Lower leg skin (tissue), 4 donors: ENCODE results near the gene CTDSPL. TPM values are rescaled to one million over a fixed set of nuclear protein-coding genes. Genes with fewer than 3 reads are reported as not detected.

ENCODE experiments used
- DNase-seq, 2 donors: peaks; one replicate each; pipeline ENCODE4 v3.0.0-alpha.2; 2019; ENCODE audit warnings: low spot score in 2 of 2
- H3K4me3 ChIP-seq: fragments of 200-600 bp; sonication (generic); 2 replicates; pipeline ENCODE4 v1.5.1; 2017; ENCODE audit warnings: mild to moderate bottlenecking, low read depth; ENCODE audit not compliant: poor library complexity, severe bottlenecking
- POLR2A ChIP-seq, 2 donors: fragments of 450-650 bp; IDR thresholded peaks; one replicate each; pipeline ENCODE4 v1.6.1; 2016 to 2017; ENCODE audit warnings: antibody characterized with exemption in 2 of 2, mild to moderate bottlenecking in 1 of 2, moderate library complexity in 1 of 2
- WGBS, 2 donors: methylation state at CpG; one replicate each; pipeline ENCODE4 v1.1.5; 2018; 5-methylcytosine and 5-hydroxymethylcytosine counted together
- intact Hi-C: fragments of 100-400 bp; cut with DNase I; formaldehyde crosslinking; loops from one replicate; pipeline ENCODE4 v1.15.0; 2023; ENCODE audit warnings: low total_unique reads
- total RNA-seq, 4 donors: library from RNA; depleted of rRNA; stranded (reverse); fragments of >200 nt; gene quantifications; one replicate each; pipeline ENCODE4 v1.1.0, GENCODE V29; 2016
- TF ChIP-seq, protein P1 (sequence below), 3 donors: fragments of 450-650 bp; IDR thresholded peaks; one replicate each; pipeline ENCODE4 v1.5.1; 2016; ENCODE audit warnings: antibody characterized with exemption in 3 of 3, mild to moderate bottlenecking in 3 of 3, moderate library complexity in 2 of 3

The CTDSPL gene
- total RNA-seq, 4 donors from 2014 or later = 59.8 to 97.5 (median 94.6) TPM

DNA sequence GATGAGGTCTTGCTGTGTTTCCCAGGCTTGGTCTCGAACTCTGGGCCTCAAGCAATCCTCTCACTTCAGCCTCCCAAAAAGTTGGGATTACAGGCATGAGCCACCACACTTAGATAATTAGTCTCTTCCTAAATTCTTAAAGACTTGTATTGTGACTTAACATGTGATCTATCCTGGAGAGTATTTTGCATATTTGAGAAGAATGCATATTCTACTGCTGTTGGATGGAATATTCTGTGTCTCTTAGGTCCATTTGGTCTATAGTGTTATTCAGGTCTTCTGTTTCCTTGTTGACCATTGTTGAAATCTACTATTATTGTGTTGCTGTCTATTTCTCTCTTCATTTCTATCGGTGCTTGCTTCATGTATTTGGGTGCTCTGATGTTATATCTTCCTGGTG is 68.8 kb downstream of the CTDSPL start:
- DNase-seq = no peak
- WGBS, 2 donors = 97 to 99% methylated on average over 2 of the region's 2 CpGs
- no peak for TF ChIP-seq POLR2A (IDR thresholded peaks at IDR 0.05)
- TF ChIP-seq, protein P1, sequence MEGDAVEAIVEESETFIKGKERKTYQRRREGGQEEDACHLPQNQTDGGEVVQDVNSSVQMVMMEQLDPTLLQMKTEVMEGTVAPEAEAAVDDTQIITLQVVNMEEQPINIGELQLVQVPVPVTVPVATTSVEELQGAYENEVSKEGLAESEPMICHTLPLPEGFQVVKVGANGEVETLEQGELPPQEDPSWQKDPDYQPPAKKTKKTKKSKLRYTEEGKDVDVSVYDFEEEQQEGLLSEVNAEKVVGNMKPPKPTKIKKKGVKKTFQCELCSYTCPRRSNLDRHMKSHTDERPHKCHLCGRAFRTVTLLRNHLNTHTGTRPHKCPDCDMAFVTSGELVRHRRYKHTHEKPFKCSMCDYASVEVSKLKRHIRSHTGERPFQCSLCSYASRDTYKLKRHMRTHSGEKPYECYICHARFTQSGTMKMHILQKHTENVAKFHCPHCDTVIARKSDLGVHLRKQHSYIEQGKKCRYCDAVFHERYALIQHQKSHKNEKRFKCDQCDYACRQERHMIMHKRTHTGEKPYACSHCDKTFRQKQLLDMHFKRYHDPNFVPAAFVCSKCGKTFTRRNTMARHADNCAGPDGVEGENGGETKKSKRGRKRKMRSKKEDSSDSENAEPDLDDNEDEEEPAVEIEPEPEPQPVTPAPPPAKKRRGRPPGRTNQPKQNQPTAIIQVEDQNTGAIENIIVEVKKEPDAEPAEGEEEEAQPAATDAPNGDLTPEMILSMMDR (IDR thresholded peaks at IDR 0.05) = no peak
- intact Hi-C loops = no loop called here
- H3K4me3 ChIP-seq = no peak overlapping the region

DNA sequence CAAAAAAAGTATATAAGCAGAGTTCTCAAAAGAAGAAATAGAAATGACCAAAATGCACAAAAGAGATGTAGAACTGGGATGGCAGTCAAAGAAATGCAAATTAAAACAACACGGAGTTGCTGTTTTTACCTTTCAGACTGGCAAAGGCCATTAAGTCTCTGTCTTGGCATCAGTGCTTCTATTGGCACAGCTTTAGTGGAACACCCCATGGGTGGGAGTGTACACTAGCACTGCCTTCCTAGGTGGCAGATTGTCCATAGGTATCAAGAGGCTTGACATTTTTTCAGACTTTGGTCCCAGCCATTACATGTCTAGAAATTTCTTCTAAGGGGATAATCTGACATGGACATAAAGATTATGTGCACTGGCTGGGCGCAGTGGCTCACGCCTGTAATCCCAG is 70.8 kb downstream of the CTDSPL start:
- TF ChIP-seq, protein P1 (IDR thresholded peaks at IDR 0.05) = no peak
- TF ChIP-seq POLR2A (IDR thresholded peaks at IDR 0.05) = no peak
- 77 to 83% methylated on average over 3 of the region's 3 CpGs for WGBS, 2 donors
- no peak overlapping the region for H3K4me3 ChIP-seq
- DNase-seq = no peak
- intact Hi-C loops = no loop called here

DNA sequence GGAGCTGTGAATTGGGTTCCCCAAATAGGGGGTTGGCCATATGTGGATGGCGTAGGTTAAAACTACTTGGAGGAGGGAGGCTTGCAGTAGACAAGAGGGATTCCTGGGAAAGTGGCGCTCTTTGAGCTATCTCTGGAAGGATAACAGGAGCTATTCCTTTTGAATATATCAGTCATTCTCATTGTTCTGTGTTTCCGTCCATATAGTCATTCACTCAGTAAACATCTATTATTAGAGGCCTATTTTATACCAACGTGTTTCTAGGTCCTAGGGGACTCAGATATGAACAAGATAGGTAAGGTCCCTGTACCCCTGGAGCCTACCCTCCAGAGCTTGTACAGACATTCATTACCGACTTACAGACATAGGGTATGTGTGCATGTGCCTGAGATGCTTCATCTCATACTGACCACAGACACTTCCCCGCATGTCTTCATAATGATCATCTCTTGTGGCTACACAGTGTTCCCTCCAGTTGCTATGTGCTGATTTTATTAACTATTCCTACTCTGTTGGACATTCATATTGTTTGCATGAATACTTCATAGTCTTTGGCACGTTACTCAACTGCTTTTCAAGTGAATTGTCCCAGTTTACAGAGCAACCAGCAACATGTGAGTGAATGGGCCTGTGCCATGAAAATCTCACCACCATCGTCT is 73.1 kb downstream of the CTDSPL start:
- DNase-seq = no peak
- intact Hi-C loops = no loop called here
- H3K4me3 ChIP-seq = no peak overlapping the region
- 80 to 81% methylated on average over 8 of the region's 8 CpGs for WGBS, 2 donors
- no peak for TF ChIP-seq POLR2A (IDR thresholded peaks at IDR 0.05)
- TF ChIP-seq, protein P1 (IDR thresholded peaks at IDR 0.05) = no peak

- 24% methylated on average over 1 of the region's 1 CpG for WGBS, 2 donors
- no peak for DNase-seq
- intact Hi-C loops = no loop called here
Measured at GRCh38 chr3:37935290-37935668, 73.6 kb downstream of the CTDSPL start.

GRCh38 chr3:37935756-37936666 is 74.3 kb downstream of the CTDSPL start:
- DNase-seq = peak in 1 of 2 donors; percentile 52
- WGBS, 2 donors = 67% methylated on average over 9 of the region's 9 CpGs
- intact Hi-C loops = no loop called here

More at GRCh38 chr3:37935290-37935668, 73.6 kb downstream of the CTDSPL start:
- H3K4me3 ChIP-seq = no peak overlapping the region
- TF ChIP-seq POLR2A (IDR thresholded peaks at IDR 0.05) = no peak
- TF ChIP-seq, protein P1 (IDR thresholded peaks at IDR 0.05) = no peak

More at GRCh38 chr3:37935756-37936666, 74.3 kb downstream of the CTDSPL start:
- TF ChIP-seq, protein P1 (IDR thresholded peaks at IDR 0.05) = no peak
- no peak for TF ChIP-seq POLR2A (IDR thresholded peaks at IDR 0.05)
- H3K4me3 ChIP-seq = no peak overlapping the region
